T-helper 1 cell treated with Interleukin-12 subunit alpha and Interleukin-12 subunit beta and Interleukin-4 antibody, amounts not matched to agents 30 μg/mL and 1 μg/mL, for 36 hours (primary cell): Measurements from ENCODE around the gene SERTAD3.

Experiments
- H3K27ac Mint-ChIP-seq: one replicate; pipeline ENCODE4 v1.8.0; 2021; ENCODE audit warnings: mild to moderate bottlenecking, mixed read lengths
- H3K27me3 Mint-ChIP-seq: one replicate; pipeline ENCODE4 v1.8.0; 2021; ENCODE audit warnings: low read depth, mixed read lengths
- H3K36me3 Mint-ChIP-seq: one replicate; pipeline ENCODE4 v1.8.0; 2021; ENCODE audit warnings: low read depth, mixed read lengths
- H3K4me1 Mint-ChIP-seq: one replicate; pipeline ENCODE4 v1.8.0; 2021; ENCODE audit warnings: low read depth, mixed read lengths
- H3K4me3 Mint-ChIP-seq: one replicate; pipeline ENCODE4 v1.8.0; 2021; ENCODE audit warnings: mild to moderate bottlenecking, moderate library complexity, mixed read lengths
- H3K9me3 Mint-ChIP-seq: one replicate; pipeline ENCODE4 v1.8.0; 2021; ENCODE audit warnings: mixed read lengths

SERTAD3 gene

DNA sequence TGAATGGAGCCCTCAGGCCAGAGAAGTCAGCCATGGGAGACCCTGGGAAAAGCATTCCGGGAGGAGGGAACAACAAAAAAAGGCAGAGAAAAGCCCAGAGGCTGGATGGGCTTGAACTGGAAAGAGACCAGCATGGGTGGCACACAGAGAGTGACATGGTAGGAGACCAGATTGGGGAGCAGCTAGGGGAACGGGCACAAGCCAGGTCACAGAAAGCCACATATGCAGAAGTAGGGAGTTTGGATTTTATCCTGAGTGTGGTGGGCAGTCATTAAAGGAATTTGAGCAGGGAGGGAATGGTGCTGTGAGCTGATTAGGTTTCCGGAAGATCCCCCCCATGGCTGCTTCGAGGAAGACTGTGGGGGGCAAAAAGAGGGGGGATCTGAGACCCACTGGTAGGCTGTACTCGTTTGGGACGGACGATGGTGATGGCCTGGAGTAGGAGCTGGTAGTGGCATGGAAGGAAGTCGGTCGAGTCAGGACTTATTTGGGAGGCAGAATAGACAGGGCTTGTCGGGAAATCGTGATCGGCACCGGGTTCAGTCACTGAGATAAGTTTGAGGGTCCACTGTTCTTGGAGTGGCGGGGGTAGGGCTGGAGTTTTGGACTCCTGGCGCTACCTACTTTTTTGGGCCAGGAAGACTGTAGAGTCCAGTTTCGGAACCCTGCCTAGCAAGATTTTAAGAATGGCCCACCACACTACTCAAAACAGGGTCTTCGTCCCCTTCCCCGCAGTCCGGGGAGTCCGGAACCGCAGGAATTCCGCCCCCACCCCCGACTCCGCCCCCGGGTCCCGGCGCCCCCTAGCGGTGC, 19.3 kb downstream of the SERTAD3 start:
- Mint-ChIP-seq H3K4me1 (peaks cover 19% of the 10 kb centered on the region), H3K27me3 (no peaks in the 10 kb centered on the region), H3K9me3 (no peaks in the 10 kb centered on the region), H3K4me3 (peak overlapping the region; percentile 94), H3K27ac (peak overlapping the region; percentile 92), H3K36me3 (peaks cover 10% of the 10 kb centered on the region)

DNA sequence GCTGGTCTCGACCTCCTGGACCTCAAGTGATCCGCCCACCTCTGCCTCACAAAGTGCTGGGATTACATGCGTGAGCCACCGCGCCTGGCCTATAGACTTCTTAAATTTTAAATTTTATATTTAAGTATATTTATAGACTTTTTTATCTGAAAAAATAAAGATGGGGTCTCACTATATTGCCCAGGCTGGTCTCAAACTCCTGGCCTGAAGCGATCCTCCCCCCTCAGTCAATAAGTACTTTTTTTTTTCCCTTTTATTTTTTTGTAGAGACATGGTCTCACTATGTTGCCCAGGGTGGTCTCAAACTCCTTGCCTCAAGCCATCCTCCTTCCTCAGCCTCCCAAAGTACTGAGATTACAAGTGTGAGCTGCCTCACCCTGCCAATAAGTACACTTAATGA, 20.2 kb downstream of the SERTAD3 start:
- H3K27me3 Mint-ChIP-seq = no peaks in the 10 kb centered on the region
- peaks cover 10% of the 10 kb centered on the region for H3K36me3 Mint-ChIP-seq
- H3K4me3 Mint-ChIP-seq = peak overlapping the region; percentile 59
- H3K4me1 Mint-ChIP-seq = peaks cover 24% of the 10 kb centered on the region
- H3K27ac Mint-ChIP-seq = no peak overlapping the region
- no peaks in the 10 kb centered on the region for H3K9me3 Mint-ChIP-seq

DNA sequence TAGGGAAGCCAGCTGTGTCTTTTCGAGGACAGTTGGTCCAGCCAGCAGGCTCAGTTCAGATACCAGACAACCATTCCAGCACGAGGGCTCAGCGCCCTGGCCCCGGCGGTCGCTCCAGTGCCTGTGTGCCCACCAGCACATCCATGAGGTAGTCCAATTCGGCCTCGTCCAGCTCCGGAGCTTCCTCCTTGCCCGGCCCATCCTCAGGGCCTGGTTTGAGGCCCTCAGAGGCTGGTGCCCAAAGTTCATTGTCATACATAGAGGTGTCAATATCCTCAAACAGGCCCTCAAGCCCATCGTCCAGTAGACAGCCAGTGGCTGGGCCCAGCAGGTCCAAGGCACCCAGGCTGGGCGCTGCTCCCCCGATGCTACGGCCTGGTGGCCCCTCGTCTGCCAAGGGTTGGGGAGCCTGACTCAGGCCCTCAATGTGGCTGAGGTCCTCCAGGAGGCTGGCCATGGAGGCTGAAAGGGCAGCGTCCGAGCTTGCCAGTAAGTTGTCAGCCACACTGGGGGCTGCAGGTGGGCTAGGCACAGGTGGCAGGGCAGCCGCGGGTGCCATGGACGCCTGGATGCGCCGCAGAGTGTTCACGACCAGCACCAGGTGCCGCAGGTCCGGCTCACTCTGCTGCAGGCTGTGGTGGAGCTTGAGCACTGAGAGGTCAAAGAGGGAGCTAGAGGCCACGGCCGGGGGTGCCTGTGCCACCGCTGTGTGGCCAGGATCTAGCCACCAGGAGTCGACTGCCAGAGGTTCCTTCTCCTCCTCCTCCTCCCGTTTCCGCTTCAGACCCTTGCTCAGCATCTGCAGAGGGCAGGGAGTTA, 21.2 kb downstream of the SERTAD3 start:
- peak overlapping the region; percentile 91 for H3K27ac Mint-ChIP-seq
- peaks cover 10% of the 10 kb centered on the region for H3K36me3 Mint-ChIP-seq
- H3K4me1 Mint-ChIP-seq = peaks cover 31% of the 10 kb centered on the region
- H3K4me3 Mint-ChIP-seq = no peak overlapping the region
- no peaks in the 10 kb centered on the region for H3K9me3 Mint-ChIP-seq
- H3K27me3 Mint-ChIP-seq = no peaks in the 10 kb centered on the region

DNA sequence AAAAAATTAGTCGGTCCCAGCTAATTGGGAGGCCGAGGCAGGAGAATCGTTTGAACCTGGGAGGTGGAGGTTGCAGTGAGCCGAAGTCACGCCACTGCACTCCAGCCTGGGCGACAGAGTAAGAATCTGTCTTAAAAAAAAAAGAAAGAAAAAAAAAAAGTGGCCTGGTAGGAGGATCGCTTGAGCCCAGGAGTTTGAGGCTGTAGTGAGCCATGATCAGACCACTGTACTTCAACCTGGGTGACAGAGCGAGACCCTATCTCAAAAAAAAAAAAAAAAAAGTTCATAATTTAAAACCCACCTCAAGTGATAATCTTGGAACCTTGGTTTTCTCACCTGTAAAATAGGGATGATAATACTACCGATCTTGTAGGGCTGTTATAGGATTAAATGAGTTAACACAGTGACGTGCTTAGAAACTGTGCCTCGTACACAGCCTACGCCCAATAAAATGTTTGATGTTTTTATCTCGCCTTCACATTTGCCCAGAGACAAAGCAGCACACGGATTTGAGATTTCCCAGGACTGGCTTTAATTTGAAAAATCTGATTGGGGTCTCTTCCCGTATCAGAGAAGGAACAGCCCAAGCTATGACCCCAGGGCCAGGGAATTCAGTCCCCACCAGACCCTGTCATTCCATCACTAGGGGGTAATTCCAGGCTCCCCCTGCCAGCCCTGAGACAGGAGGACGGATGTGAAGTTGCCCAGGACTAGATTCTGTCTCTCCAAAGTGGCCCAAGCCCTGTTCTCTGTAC, 22.0 kb downstream of the SERTAD3 start:
- H3K36me3 Mint-ChIP-seq = peaks cover 10% of the 10 kb centered on the region

DNA sequence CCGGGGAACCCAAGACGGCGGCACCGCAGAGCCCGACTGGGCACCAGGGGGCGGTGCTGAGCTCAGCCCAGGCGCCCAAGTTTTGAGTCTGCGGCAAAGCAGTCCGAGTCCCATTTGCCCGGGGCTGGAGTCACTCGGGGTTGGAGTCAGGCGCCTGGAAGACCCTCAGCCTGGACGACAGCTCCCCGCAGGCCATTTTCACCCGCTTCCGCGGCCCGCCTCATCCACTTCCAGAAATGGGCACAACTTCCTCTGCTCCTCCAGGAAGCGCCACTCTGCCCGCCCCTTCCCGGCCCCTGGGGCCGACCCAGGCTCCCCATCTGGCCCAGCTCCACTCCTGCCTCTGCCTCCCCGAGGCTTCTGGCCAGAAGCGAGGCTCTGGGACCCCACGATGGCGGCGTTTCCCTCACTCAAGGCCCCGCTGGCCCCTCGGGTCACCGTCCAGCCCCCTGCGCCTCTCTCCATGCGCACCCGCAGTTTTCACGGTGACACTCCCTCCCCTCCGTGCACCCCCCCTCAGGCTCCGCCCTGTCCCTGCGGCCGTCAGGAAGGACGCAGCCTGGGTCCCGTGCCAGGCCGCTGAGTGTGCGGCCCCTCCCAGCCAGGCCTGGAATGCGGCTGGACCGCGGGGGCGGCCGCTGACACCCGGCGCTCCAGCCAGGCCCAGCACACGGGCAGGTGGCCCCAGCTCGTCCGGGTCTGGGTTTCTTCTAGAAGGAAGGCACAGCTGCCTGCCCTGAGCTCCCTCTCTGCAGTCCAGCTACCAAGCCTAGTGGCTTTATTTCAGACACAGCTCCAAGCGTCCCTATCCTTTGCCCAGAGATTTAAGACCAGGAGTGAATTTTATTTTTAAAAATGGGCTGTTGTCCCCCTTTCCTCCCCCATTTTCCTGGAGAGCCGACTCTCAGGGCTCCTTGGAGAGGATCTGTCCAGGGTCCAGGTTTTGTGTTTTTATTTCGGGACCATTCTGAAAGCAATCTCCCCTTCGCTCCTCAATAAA, 23.1 kb downstream of the SERTAD3 start:
- H3K36me3 Mint-ChIP-seq = peaks cover 10% of the 10 kb centered on the region
- H3K27ac Mint-ChIP-seq = peak overlapping the region; percentile 91
- peaks cover 43% of the 10 kb centered on the region for H3K4me1 Mint-ChIP-seq
- H3K9me3 Mint-ChIP-seq = no peaks in the 10 kb centered on the region
- peak overlapping the region; percentile 74 for H3K4me3 Mint-ChIP-seq
- no peaks in the 10 kb centered on the region for H3K27me3 Mint-ChIP-seq

More for the DNA sequence above, 22.0 kb downstream of the SERTAD3 start:
- H3K9me3 Mint-ChIP-seq = no peaks in the 10 kb centered on the region
- peak overlapping the region; percentile 91 for H3K27ac Mint-ChIP-seq
- H3K4me3 Mint-ChIP-seq = peak overlapping the region; percentile 74
- H3K4me1 Mint-ChIP-seq = peaks cover 38% of the 10 kb centered on the region
- H3K27me3 Mint-ChIP-seq = no peaks in the 10 kb centered on the region

DNA sequence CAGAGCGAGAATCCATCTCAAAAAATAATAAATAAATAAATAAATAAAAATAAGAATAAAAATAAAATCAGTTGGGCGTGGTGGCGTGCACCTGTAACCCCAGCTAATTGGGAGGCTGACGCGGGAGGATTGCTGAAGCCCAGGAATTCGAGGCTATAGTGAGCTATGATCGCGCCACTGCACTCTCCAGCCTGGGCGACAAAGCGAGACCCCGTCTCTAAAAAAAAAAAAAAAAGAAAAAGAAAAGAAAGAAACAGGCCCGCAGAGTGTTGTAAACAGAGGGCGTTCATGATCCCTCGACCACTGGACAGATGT, 23.7 kb downstream of the SERTAD3 start:
- Mint-ChIP-seq H3K4me3 (peak overlapping the region; percentile 74), H3K36me3 (peaks cover 10% of the 10 kb centered on the region), H3K27ac (peak overlapping the region; percentile 91)

DNA sequence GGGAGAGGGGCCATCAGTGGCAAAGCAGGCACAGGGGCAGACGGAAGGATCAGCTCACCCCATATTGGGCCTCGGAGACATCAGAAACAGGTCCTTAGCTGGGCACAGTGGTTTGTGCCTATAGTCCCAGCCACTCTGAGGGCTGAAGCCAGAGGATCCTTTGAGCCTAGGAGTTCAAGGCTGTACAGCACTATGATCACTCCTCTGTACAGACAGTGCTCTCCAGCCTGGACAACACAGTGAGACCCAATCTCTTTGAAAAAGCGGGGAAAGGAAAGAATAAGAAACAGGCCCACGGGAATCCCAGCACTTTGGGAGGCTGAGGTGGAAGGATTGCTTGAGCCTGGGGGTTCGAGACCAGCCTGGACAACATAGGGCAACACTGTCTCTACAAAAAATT, 24.4 kb downstream of the SERTAD3 start:
- H3K27me3 Mint-ChIP-seq = no peaks in the 10 kb centered on the region
- H3K27ac Mint-ChIP-seq = peak overlapping the region; percentile 75
- no peaks in the 10 kb centered on the region for H3K9me3 Mint-ChIP-seq
- H3K36me3 Mint-ChIP-seq = peaks cover 10% of the 10 kb centered on the region
- H3K4me1 Mint-ChIP-seq = peaks cover 47% of the 10 kb centered on the region
- peak overlapping the region; percentile 62 for H3K4me3 Mint-ChIP-seq

More for the DNA sequence above, 23.7 kb downstream of the SERTAD3 start:
- Mint-ChIP-seq H3K9me3 (no peaks in the 10 kb centered on the region), H3K4me1 (peaks cover 47% of the 10 kb centered on the region), H3K27me3 (no peaks in the 10 kb centered on the region)

DNA sequence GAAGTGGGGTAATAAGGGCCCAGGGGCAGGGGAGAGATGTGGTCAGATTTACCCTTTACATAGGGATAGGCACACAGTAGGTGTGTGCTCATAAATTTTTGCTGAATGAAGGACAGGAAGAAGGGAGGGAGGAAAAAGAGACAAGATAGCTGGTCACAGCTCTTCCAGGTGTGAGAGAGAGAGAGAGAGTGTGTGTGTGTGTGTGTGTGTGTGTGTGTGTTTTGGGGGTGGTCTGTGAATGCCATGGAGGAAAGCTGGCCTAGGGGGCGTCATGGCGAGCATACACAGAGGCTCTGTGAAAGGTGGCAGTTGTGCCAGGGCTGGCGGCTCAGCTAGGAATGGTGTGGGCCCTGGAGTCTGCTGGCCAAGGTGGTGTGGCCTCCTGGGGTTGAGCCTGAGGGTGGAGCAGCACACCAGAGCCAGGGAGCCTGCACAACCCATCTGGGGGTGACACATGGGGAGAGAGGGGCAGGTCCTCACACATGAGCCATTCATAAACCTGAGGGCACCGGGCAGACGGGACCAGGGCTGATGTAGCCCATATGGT, 25.0 kb downstream of the SERTAD3 start:
- Mint-ChIP-seq H3K4me3 (peak overlapping the region; percentile 36), H3K4me1 (peaks cover 43% of the 10 kb centered on the region), H3K9me3 (no peaks in the 10 kb centered on the region), H3K36me3 (peaks cover 6% of the 10 kb centered on the region), H3K27ac (peak overlapping the region; percentile 41), H3K27me3 (no peaks in the 10 kb centered on the region)

DNA sequence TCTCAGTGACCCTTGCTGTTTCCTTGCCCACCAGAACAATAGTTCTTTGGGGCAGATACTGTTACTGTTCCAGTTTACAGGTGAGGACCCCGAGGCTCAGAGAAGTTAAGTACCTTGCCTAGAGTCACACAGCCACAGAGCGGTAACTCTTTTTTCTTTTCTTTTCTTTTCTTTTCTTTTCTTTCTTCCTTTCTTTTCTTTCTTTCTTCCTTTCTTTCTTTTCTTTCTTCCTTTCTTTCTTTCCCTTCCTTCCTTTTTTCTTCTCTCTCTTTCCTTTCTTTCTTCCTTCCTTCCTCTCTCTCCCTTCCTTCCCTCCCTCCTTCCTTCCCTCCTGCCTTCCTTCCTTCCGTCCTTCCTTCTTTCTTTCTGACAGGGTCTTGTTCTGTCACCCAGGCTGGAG, 26.1 kb downstream of the SERTAD3 start:
- peak overlapping the region; percentile 38 for H3K27ac Mint-ChIP-seq
- H3K9me3 Mint-ChIP-seq = no peaks in the 10 kb centered on the region
- peaks cover 44% of the 10 kb centered on the region for H3K4me1 Mint-ChIP-seq
- H3K4me3 Mint-ChIP-seq = no peak overlapping the region
- H3K27me3 Mint-ChIP-seq = no peaks in the 10 kb centered on the region
- H3K36me3 Mint-ChIP-seq = peaks cover 6% of the 10 kb centered on the region

DNA sequence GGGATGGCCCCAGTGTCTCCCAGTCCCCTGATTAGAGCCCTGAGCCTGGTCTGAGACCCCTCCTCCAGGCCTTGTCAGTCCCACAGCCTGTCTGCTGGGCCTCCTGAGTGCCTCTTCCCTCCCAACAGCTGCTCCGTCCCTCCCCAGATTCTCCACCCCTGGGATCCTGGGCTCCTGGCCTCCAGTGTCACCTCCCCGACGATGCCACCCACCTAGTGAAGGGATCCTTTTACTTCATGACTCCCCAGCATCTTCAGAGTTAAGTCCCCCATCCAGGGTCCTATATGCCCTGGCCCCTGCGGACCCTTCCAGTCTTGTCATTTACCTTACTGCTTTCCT, 26.5 kb downstream of the SERTAD3 start:
- peaks cover 6% of the 10 kb centered on the region for H3K36me3 Mint-ChIP-seq
- H3K27me3 Mint-ChIP-seq = no peaks in the 10 kb centered on the region
- peak overlapping the region; percentile 37 for H3K27ac Mint-ChIP-seq
- no peak overlapping the region for H3K4me3 Mint-ChIP-seq
- H3K9me3 Mint-ChIP-seq = no peaks in the 10 kb centered on the region
- peaks cover 43% of the 10 kb centered on the region for H3K4me1 Mint-ChIP-seq

DNA sequence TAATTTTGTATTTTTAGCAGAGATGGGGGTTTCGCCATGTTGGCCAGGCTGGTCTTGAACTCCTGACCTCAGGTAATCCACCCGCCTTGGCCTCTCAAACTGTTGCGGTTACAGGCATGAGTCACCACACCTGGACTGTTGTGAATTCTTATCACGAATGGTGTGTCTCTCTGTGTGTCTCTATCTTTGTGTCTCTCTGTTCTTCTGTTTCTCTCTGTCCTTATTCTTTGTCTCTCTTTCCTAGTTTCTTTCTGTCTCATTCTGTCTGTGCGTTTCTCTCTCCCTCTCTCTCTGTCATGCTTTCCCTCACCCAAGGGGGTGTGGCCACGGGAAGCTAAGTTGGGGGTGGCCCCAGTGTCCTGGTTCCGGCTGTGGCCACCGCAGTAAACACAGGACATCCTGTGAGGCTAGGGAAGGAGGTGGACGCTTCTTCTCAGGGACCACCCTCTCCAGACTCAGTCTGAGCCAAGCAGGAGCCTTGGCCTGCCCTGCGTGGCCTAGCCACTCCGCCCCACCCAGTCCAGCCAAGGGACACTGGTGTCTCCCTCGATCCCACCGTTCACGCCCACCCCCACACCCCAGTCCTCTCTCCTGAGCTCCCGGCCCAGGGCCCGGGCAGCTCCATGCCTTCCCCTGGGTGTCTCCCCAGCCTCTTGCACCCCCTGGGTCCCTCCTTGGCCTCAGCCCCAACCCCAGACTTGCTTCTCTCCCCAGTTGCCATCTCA, 27.1 kb downstream of the SERTAD3 start:
- no peaks in the 10 kb centered on the region for H3K9me3 Mint-ChIP-seq
- H3K4me1 Mint-ChIP-seq = peaks cover 38% of the 10 kb centered on the region
- H3K27ac Mint-ChIP-seq = peak overlapping the region; percentile 71
- no peaks in the 10 kb centered on the region for H3K27me3 Mint-ChIP-seq
- peaks cover under 1% of the 10 kb centered on the region for H3K36me3 Mint-ChIP-seq
- peak overlapping the region; percentile 6 for H3K4me3 Mint-ChIP-seq

DNA sequence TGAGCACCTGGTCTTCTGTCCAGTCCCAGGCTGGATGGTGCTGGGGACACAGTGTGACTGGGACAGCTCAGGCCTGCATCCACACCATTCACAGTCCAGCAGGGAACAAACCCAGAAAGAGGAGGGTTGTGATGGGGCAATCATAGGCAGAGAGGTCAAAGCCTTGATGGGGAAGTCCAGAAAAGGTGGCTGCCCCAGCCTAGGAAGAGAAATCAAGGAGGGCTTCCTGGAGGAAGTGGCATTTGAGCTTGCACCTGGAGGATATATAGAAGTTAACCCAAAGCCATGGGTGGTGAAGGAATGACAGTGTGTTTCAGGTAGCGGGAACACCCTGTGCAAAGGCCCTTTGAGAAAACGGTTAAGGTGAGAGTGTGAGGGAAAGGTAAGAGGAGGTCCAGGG, 28.4 kb downstream of the SERTAD3 start:
- peak overlapping the region; percentile 20 for H3K27ac Mint-ChIP-seq
- H3K27me3 Mint-ChIP-seq = peaks cover 2% of the 10 kb centered on the region
- no peaks in the 10 kb centered on the region for H3K9me3 Mint-ChIP-seq
- no peaks in the 10 kb centered on the region for H3K36me3 Mint-ChIP-seq
- H3K4me1 Mint-ChIP-seq = peaks cover 33% of the 10 kb centered on the region
- H3K4me3 Mint-ChIP-seq = no peak overlapping the region
